ENCODE measurements around the gene STK38L.

STK38L gene

DNA sequence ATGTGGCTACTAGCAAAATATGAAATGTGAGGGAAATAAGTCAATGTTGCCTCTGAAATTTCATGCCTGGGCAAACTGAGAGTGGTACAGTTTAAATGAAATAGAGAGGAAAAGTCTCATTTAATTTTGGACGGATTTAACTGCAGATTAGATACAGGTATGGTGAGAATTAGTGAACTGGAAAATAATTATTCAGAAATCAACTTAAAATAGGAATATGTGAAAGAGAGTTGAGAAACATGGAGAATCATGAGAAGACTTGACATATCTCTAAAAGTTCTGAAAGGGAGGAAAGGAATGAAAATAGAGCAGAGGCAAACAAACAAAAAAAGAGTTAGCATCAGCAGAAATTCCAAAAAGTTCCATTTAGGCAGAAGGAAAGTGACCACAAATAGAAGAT lies 55.0 kb downstream of the STK38L start:
- Histone ChIP-seq H3K36me3 (ENCODE audit: control insufficient read depth, insufficient read depth, low read length, severe bottlenecking) (peaks cover 86% of the 10 kb centered on the region), H3K4me1 (ENCODE audit: control insufficient read depth, insufficient read depth, low read length) (peaks cover 17% of the 10 kb centered on the region), H3K9me3 (ENCODE audit: control insufficient read depth, low read length) (peaks cover 5% of the 10 kb centered on the region), H3K4me3 (ENCODE audit: low read length) (no peak overlapping the region), H3K9ac (ENCODE audit: low read length) (no peak overlapping the region), H3K27me3 (replicated peaks; ENCODE audit: control insufficient read depth, insufficient read depth, low read length) (no peaks in the 10 kb centered on the region)
- no peak for DNase-seq (ENCODE audit: low read depth)

- no peak overlapping the region for H3K4me3 ChIP-seq (ENCODE audit: low read length)
Measured at GRCh38 chr12:27300226-27300625, 56.1 kb downstream of the STK38L start.

DNA sequence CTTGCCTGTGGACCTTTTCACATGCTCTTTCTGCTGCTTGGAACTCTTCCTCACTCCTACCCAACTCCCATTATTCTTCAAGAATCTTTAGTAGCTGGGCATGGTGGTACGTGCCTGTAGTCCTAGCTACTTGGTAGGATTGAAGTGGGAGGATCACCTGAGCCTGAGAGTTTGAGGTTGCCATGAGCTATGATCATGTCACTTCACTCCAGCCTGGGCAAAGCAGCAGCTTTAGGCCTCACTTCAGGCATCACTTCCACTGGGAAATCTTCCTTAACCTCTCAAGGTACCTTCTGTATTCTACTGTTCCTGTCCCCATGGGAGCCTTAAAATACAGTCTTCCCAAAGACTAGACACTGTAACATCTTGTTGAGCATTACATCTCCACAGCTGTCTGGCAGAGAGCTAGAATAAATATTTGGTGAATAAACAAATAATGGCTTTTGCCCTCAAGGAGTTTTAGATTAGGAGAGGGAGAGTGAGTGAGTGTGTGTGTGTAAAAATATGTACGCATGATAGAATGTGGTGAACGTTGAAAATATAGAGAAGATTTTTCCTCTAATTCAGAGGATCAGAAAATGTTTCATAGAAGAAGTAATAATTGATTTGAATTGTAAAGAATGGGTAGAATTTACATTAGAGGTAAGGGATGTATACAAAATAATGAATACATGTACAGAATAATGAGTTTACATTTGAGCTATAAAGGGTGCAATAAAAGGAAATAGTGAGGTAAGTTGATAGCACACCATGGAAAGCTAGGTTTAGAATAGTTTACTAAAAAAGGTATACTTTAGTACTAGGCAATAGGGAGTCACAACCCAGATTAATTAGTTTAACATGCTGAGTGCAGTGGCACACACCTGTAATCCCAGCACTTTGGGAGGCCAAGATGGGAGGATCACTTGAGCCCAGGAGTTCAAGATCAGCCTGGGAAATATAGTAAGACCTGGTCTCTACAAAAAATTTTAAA lies 59.3 kb downstream of the STK38L start:
- peaks cover 14% of the 10 kb centered on the region for H3K4me1 ChIP-seq (ENCODE audit: control insufficient read depth, insufficient read depth, low read length)
- no peak for DNase-seq (ENCODE audit: low read depth)
- H3K9ac ChIP-seq (ENCODE audit: low read length): no peak overlapping the region
- H3K36me3 ChIP-seq (ENCODE audit: control insufficient read depth, insufficient read depth, low read length, severe bottlenecking): peaks cover 97% of the 10 kb centered on the region
- H3K9me3 ChIP-seq (ENCODE audit: control insufficient read depth, low read length): peaks cover 5% of the 10 kb centered on the region
- H3K27me3 ChIP-seq (replicated peaks; ENCODE audit: control insufficient read depth, insufficient read depth, low read length): no peaks in the 10 kb centered on the region
- no peak overlapping the region for H3K4me3 ChIP-seq (ENCODE audit: low read length)

More at GRCh38 chr12:27300226-27300625, 56.1 kb downstream of the STK38L start:
- peaks cover 8% of the 10 kb centered on the region for H3K4me1 ChIP-seq (ENCODE audit: control insufficient read depth, insufficient read depth, low read length)
- H3K9ac ChIP-seq (ENCODE audit: low read length): no peak overlapping the region
- H3K36me3 ChIP-seq (ENCODE audit: control insufficient read depth, insufficient read depth, low read length, severe bottlenecking): peaks cover 92% of the 10 kb centered on the region
- H3K9me3 ChIP-seq (ENCODE audit: control insufficient read depth, low read length): peaks cover 5% of the 10 kb centered on the region
- H3K27me3 ChIP-seq (replicated peaks; ENCODE audit: control insufficient read depth, insufficient read depth, low read length): no peaks in the 10 kb centered on the region
- DNase-seq (ENCODE audit: low read depth): no peak

DNA sequence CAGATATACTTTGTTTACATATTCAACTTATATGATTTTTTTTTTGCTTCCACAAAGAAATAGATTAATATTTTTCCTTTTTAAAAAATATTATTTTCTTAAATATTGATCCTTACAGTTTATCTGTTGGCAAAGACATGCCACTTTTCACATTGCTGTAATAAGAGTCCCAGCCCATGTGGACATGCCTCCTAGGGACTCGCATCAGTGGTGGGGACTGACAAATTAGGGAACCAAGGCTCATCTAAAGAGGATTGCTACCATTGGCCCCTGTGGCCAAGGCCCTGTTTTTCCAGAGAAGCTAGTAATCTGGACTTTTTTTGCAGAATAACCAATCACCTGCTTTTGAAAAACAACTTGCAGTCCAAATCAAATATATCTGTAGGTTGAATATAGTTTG lies 60.8 kb downstream of the STK38L start:
- Histone ChIP-seq H3K36me3 (ENCODE audit: control insufficient read depth, insufficient read depth, low read length, severe bottlenecking) (peaks cover 93% of the 10 kb centered on the region), H3K4me1 (ENCODE audit: control insufficient read depth, insufficient read depth, low read length) (peaks cover 11% of the 10 kb centered on the region), H3K4me3 (ENCODE audit: low read length) (no peak overlapping the region), H3K9ac (ENCODE audit: low read length) (no peak overlapping the region), H3K9me3 (ENCODE audit: control insufficient read depth, low read length) (no peaks in the 10 kb centered on the region), H3K27me3 (replicated peaks; ENCODE audit: control insufficient read depth, insufficient read depth, low read length) (no peaks in the 10 kb centered on the region)
- DNase-seq (ENCODE audit: low read depth): no peak

DNA sequence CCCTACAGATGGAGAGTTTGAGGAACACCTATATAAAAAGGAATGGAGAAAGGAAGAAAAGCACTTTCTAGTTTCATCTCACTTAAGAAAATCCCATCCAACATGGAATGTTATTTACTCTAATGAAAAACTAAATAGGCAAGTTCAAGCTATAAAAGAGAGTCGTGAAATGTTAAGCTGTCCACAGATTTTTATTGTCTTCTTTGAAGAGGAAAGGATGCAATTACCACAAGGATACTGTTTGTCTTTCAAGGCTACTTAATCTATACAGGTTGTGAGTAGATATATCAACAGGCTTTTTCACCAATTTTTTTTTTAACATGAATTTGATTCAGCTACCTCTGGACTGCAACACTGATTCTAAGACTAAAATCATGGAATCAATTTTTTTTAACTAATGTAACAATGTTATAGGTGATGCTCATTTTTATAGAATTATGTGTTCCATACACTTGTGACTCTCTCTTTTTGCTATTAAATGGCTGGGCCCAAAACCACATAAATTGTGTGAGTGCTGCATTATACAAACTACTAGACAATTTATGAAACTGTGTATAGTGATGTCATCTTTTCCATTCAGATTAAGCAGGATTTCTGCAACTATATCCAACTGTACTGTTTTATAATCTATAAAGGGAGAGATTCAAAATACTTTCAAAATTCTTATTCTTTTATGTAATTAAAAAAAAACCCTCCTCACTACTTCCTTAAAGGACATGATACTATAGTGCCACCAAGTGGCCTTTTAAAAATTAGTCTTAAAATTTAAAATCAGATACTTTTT lies 61.8 kb downstream of the STK38L start:
- H3K4me1 ChIP-seq (ENCODE audit: control insufficient read depth, insufficient read depth, low read length): peaks cover 11% of the 10 kb centered on the region
- H3K36me3 ChIP-seq (ENCODE audit: control insufficient read depth, insufficient read depth, low read length, severe bottlenecking): peaks cover 93% of the 10 kb centered on the region
- peak overlapping the region; percentile 72 for H3K9ac ChIP-seq (ENCODE audit: low read length)
- H3K4me3 ChIP-seq (ENCODE audit: low read length): no peak overlapping the region
- peak; percentile 85 for DNase-seq (ENCODE audit: low read depth)
- no peaks in the 10 kb centered on the region for H3K9me3 ChIP-seq (ENCODE audit: control insufficient read depth, low read length)
- no peaks in the 10 kb centered on the region for H3K27me3 ChIP-seq (replicated peaks; ENCODE audit: control insufficient read depth, insufficient read depth, low read length)

DNA sequence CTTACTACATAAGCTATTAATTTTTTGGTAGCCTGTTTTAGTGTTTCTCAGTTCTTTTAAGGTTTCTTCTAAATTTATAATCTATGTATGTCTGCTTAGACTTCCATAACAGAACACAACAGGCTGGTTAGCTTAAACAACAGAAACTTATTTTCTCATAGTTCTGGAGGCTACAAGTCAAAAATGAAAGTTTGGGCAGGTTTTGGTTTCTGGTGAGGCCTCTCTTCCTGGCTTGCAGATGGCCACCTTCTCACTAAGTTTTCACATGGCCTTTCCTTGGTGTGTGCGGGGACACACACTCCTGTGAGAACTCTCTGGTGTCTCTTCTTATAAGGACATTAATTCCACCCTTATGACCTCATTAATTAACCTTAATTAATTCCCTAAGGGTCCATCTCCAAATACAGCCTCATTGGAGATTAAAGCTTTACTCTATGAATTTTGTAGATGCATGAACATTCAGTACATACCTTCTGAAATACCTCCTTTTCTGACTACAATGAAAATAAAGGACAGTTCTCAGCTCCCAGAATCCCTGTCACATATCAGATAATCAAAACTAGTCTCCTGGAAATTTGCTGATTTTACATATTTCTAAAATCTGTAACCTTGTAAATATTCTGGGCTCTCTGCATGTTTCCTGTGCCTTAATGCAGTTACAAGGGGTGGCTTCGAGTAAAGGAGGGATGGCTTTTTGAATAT lies 65.4 kb downstream of the STK38L start:
- H3K4me1 ChIP-seq (ENCODE audit: control insufficient read depth, insufficient read depth, low read length): peaks cover 11% of the 10 kb centered on the region
- H3K36me3 ChIP-seq (ENCODE audit: control insufficient read depth, insufficient read depth, low read length, severe bottlenecking): peaks cover 90% of the 10 kb centered on the region
- no peak overlapping the region for H3K9ac ChIP-seq (ENCODE audit: low read length)
- no peak for DNase-seq (ENCODE audit: low read depth)
- H3K27me3 ChIP-seq (replicated peaks; ENCODE audit: control insufficient read depth, insufficient read depth, low read length): no peaks in the 10 kb centered on the region
- H3K9me3 ChIP-seq (ENCODE audit: control insufficient read depth, low read length): no peaks in the 10 kb centered on the region
- no peak overlapping the region for H3K4me3 ChIP-seq (ENCODE audit: low read length)

DNA sequence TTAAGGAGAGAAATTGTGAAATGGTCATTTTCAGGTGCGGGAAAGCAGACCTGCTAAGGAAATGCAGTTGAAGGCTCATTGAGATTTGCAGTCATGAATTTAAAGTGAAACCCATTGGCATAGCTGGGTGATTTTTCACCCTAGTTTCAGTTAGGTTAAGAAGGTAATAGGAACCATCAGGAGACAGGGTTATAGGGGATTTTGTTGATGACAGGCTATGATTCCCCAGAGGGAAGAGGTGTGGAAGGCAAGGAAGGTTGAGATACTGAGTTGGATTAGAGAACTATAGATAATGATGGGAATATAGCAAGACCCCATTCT lies 65.9 kb downstream of the STK38L start:
- no peaks in the 10 kb centered on the region for H3K9me3 ChIP-seq (ENCODE audit: control insufficient read depth, low read length)
- H3K27me3 ChIP-seq (replicated peaks; ENCODE audit: control insufficient read depth, insufficient read depth, low read length): no peaks in the 10 kb centered on the region
- no peak for DNase-seq (ENCODE audit: low read depth)
- peaks cover 13% of the 10 kb centered on the region for H3K4me1 ChIP-seq (ENCODE audit: control insufficient read depth, insufficient read depth, low read length)
- H3K9ac ChIP-seq (ENCODE audit: low read length): no peak overlapping the region
- peaks cover 91% of the 10 kb centered on the region for H3K36me3 ChIP-seq (ENCODE audit: control insufficient read depth, insufficient read depth, low read length, severe bottlenecking)
- H3K4me3 ChIP-seq (ENCODE audit: low read length): no peak overlapping the region

DNA sequence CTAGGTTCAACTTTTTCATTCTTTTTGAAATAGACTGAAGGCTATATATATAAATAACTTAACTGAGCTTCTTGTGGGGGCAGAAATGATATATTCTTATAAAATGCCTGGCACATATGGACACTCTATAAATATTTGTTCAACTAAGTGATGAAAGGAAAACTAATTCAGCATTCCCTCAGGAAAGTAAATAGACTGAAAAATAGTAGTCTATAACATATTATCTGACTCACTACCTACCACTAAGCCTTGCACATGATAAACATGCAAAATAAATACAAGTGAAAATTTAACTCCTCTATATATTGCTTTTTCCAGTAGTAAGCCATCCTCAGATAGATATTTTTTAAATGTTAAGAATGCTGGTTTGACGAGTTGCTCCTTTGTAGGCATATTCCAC lies 72.9 kb downstream of the STK38L start:
- H3K27me3 ChIP-seq (replicated peaks; ENCODE audit: control insufficient read depth, insufficient read depth, low read length): no peaks in the 10 kb centered on the region
- no peak overlapping the region for H3K4me3 ChIP-seq (ENCODE audit: low read length)
- H3K4me1 ChIP-seq (ENCODE audit: control insufficient read depth, insufficient read depth, low read length): peaks cover 26% of the 10 kb centered on the region
- DNase-seq (ENCODE audit: low read depth): no peak
- H3K9ac ChIP-seq (ENCODE audit: low read length): no peak overlapping the region
- H3K9me3 ChIP-seq (ENCODE audit: control insufficient read depth, low read length): no peaks in the 10 kb centered on the region
- peaks cover 91% of the 10 kb centered on the region for H3K36me3 ChIP-seq (ENCODE audit: control insufficient read depth, insufficient read depth, low read length, severe bottlenecking)

DNA sequence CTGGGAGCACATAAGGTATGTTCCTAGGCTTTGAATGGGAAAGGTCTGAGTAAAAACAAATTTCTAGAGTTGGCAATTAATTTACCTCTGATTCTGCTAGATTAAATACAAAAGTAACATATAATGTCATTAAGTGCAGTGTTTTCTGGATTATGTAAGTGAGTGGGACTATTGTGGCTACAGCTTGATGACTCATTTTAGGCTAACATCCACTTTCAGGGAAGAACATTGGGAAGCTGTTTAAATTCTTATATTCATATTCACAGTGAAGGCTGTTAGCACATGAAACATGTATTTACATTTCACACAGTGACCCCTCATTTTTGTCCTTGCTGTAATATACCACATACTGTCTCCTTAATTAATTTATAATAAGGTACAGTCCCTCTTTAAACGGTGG lies 75.3 kb downstream of the STK38L start:
- H3K36me3 ChIP-seq (ENCODE audit: control insufficient read depth, insufficient read depth, low read length, severe bottlenecking): peaks cover 93% of the 10 kb centered on the region
- H3K4me3 ChIP-seq (ENCODE audit: low read length): no peak overlapping the region
- peak overlapping the region; percentile 14 for H3K9ac ChIP-seq (ENCODE audit: low read length)
- peaks cover 31% of the 10 kb centered on the region for H3K4me1 ChIP-seq (ENCODE audit: control insufficient read depth, insufficient read depth, low read length)
- no peaks in the 10 kb centered on the region for H3K27me3 ChIP-seq (replicated peaks; ENCODE audit: control insufficient read depth, insufficient read depth, low read length)
- no peaks in the 10 kb centered on the region for H3K9me3 ChIP-seq (ENCODE audit: control insufficient read depth, low read length)
- peak; percentile 57 for DNase-seq (ENCODE audit: low read depth)

- H3K9me3 ChIP-seq (ENCODE audit: control insufficient read depth, low read length): no peaks in the 10 kb centered on the region
- peaks cover 34% of the 10 kb centered on the region for H3K4me1 ChIP-seq (ENCODE audit: control insufficient read depth, insufficient read depth, low read length)
- H3K9ac ChIP-seq (ENCODE audit: low read length): peak overlapping the region; percentile 14
- H3K4me3 ChIP-seq (ENCODE audit: low read length): no peak overlapping the region
- H3K27me3 ChIP-seq (replicated peaks; ENCODE audit: control insufficient read depth, insufficient read depth, low read length): no peaks in the 10 kb centered on the region
- no peak for DNase-seq (ENCODE audit: low read depth)
- peaks cover 89% of the 10 kb centered on the region for H3K36me3 ChIP-seq (ENCODE audit: control insufficient read depth, insufficient read depth, low read length, severe bottlenecking)
Measured at GRCh38 chr12:27319848-27320247, 75.8 kb downstream of the STK38L start.

DNA sequence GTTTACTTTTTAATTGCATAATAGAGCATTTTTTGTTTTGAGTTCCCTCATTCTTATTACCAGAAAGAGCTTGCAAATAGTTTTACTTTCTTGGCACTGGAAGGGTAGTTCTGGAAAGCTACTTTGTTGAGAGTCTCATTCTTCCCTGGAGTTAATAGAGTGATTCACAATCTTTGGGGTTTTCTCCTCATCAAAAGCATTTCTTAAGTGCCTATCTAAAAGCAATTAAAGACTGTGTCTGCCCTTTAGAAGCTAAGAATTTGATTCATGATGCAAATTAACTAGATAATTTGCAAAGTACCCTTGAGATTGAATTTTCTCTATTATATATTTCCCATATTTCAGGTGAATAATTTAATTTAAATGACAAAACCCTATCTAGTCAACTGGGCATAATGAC lies 80.4 kb downstream of the STK38L start:
- Histone ChIP-seq H3K4me3 (ENCODE audit: low read length) (no peak overlapping the region), H3K9ac (ENCODE audit: low read length) (no peak overlapping the region), H3K27me3 (replicated peaks; ENCODE audit: control insufficient read depth, insufficient read depth, low read length) (no peaks in the 10 kb centered on the region), H3K9me3 (ENCODE audit: control insufficient read depth, low read length) (no peaks in the 10 kb centered on the region), H3K36me3 (ENCODE audit: control insufficient read depth, insufficient read depth, low read length, severe bottlenecking) (peaks cover 72% of the 10 kb centered on the region), H3K4me1 (ENCODE audit: control insufficient read depth, insufficient read depth, low read length) (peaks cover 17% of the 10 kb centered on the region)
- no peak for DNase-seq (ENCODE audit: low read depth)

Measured in adipocyte (in vitro differentiated cells).